Stimulated activated CD8-positive, alpha-beta memory T cell treated with anti-CD3 and anti-CD28 coated beads, Interleukin-2, amount 100 ng/mL, for 48 hours (primary cell): ENCODE data around the gene MACROD2.
"Not testable (repeated sequence)": the region's sequence is repeated elsewhere in the genome, so short reads cannot be mapped to it uniquely, and the experiment has no call there.

Source experiments
- DNase-seq, 2 donors: peaks; one replicate each; pipeline ENCODE4 v3.0.0-alpha.2; 2020; ENCODE audit warnings: low read depth in 2 of 2

The MACROD2 gene

DNA sequence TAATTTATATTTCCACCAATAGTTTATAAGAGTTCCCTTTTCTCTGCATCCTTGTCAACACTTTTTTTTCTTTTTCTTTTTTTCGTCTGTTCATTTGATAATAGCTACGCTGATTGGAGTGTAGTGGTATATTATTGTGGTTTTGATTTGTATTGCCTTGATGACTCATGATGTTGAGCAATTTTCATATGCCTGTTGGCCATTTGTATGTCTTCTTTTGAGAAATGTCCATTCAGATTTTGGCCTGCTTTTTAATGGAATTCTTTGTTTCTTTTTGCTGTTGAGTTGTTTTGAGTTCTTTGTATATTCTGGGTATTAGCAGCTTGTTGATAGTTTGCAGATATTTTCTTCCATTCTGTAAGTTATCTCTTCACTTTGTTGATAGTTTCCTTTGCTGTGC lies 1804.6 kb downstream of the MACROD2 start:
- DNase-seq: no peak

DNA sequence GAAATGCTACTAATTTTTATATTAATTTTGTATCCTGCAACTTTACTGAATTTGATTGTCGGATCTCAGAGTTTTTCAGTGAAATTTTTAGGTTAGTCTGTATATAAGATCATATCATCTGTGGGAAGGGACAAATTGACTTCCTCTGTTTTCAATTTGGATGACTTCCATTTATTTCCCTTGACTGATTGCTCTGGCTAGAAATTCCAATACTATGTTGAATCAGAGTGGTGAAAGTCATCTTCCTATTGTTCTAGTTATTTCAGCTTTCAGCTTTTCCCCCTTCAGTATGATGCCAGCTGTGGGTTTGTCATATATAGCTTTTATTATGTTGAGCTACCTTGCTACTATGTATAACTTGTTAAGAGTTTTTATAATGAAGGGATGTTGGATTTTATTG lies 1806.7 kb downstream of the MACROD2 start:
- DNase-seq: no peak

DNA sequence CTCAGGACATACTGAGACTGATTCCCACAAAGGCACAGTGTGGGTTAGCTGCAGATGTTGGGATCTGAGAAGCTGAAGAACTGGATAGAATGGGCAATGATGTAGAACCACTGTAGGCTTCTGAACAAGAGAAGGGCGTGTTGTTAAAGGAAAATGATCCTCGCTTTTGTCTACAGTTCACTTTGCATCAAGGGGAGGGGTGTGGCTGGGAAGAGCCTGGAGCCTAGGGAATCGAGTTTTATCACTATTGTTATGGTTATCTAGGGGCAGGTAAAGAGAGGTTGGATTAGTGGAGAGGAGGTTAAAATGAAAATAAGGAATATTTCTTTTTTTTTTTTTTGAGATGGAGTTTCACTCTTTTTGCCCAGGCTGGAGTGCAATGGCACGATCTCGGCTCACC lies 1809.8 kb downstream of the MACROD2 start:
- DNase-seq: no peak

DNA sequence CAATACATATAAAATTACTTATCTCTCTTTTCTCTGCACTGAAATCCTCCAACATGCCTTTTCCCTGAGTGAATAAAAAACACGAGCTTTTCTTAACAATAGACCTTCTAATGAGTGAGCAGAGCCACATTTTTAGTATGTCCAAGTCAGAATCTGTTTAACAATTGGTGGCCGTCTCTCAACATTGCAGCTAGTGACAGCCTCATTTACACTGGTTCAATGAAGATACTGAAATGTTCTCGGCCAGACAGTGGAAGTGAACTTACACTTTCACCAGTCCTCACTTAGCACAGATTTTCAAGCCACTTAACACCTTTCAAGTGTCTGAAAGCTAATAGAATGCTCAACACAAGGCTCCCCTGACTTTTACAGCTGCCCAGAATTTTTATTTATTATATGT lies 1810.8 kb downstream of the MACROD2 start:
- DNase-seq: no peak

DNA sequence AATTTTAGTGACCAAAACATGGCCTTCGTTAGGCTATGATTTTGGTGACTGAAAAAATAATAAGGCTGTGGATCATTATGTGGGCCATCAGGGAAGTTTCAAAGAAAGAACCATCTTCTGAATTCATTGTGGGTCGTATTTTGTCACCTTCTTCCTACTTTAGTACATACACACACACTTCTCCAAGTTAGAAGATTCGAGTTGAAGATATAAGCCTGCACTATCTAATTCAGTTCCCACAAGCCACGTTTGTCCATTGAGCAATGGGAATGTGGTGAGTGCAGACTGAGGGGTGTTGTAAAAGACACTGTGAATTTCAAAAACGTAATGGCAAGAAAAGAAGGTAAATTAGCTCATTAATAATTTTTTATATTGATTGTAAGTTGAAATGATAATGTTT lies 1812.0 kb downstream of the MACROD2 start:
- no peak for DNase-seq

DNA sequence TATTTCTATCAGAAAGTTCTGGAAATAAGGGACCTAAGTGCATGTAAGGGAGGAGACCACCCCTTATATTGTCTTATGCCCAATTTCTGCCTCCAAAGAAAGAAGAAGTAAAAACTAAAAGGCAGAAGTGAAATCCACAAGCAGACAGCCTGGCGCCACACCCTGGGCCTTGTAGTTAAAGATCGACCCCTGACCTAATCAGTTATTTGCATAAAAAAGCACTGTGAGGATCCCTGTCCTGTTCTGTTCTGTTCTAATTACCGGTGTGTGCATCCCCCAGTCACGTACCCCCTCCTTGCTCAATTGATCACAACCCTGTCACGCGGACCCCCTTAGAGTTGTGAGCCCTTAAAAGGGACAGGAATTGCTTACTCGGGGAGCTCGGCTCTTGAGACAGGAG lies 1812.5 kb downstream of the MACROD2 start:
- not testable (repeated sequence) for DNase-seq

DNA sequence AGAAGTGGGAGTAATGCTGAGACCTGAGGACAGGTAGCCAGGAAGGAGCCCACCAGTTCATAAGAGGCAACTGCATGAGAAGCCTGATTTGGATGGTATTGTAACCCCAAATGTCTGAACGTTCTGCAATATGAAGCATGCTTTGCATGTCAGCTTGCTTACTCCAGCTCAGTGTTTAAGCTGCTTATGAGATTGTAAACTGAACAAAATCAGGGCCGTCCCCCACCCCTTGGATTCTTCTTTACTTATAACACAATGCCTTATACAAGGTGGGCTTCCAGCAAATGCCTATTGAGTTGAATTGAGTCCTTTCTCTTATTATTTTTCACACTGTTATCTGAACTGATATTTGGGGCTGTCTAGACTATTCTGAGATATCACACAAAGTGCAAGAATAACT lies 1816.6 kb downstream of the MACROD2 start:
- DNase-seq: no peak

DNA sequence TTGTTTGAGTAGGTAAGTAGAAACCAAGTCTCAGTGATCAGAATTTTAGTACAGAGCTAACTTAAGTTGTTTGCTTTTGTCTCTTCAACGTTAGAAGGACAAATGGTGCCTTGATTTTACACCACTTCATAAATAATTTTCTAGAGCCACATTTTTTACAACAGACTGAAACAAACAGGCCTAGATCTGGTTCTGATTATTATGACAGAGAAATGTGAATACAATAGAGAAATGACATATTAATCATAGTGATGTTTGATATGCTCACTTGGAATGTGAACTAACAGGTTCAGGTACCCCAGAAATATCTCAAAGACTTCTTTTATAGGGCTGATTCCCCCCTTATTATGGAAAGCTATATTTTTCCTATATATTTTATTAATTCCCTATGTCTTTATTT lies 1817.4 kb downstream of the MACROD2 start:
- no peak for DNase-seq

DNA sequence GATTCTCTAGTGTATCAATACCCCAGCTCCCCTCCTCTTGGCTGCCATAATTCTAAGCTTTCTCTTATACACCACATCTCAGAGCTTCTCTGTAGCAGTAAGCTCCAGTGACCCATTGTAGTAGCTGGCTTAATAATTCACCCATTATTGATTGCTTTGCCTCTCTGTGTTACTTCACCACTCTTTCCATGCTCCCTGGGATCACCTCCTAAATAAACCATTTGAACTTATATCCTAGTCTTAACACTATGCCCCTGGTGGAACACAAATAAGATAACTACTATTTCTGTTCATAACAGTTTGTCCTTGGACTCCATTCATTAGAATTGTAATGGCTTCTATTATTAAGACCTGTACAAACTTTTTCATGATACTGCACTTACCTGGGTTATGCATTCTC lies 1819.0 kb downstream of the MACROD2 start:
- no peak for DNase-seq

DNA sequence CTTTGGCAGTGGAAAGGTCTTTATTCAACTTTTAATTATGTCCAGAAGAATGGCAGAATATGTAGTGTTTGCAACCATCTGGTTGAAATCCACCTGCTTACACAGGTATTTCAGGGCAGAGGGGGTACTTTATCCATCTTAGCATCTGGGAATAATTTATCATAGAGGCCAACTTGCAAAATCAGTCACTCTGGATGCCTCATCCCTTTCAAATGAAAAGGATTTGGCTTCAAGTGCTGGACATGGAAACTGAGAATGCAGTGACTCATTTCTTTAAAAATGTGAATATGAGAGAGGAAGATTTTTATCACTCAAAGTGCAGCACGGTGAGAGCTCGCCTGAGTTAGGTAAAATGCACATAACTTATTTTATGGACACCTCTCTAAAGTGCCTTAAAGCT lies 1819.6 kb downstream of the MACROD2 start:
- no peak for DNase-seq

DNA sequence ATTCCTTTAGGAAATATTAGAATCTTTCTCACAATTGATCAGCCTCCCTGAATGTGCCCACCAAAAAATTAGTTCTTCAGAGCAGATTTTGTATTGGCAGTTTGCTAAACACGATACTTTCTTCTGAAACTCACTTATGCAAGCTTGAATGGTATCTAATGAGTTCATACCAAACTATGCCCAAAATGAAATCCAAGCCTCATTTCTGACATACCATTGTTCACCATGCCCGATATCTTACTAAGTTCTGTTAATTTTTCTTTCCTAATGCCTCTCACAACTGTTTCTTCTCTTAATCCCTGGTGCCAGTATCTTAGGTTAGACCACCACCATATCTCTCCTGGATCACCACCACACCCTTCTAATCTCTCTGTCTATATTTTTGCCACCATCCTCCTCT lies 1822.0 kb downstream of the MACROD2 start:
- no peak for DNase-seq

DNA sequence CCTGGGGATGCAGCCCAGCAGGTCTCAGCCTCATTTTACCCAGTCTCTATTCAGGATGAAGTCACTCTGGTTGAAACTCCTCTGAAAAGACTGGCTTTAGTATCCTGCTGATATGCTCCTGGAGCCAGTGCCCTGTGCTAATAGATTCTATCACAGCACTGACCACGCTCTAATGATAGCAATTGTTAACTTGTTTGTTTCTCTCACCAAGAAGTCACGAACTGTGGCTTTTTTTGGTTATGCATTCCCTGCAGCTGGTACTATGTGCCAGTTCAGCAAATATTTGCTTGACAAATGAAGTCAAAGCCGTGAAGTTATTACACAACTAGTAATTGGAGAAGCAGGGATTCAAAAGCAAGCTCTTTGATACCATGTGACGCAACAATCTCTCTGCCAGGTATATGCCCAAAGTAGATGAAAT lies 1823.3 kb downstream of the MACROD2 start:
- DNase-seq: no peak

DNA sequence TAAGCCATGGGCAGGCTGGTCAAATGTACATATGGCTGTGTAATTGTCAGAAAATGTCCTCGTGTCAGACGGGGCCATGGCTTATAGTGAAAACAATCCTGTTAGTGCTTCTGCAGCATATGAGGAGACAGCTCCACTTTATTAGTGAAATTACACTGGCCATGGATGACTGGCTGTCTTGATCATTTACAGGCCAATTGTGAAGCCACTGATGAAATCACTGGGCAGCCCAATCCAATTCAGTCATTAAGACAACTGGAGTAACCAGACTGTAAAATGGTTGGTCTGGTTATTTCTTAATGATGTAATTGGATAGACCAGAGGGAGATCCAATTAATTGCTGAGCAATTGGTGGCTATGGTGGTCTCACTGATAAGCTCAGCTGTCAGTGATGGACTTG lies 1828.4 kb downstream of the MACROD2 start:
- DNase-seq: no peak

DNA sequence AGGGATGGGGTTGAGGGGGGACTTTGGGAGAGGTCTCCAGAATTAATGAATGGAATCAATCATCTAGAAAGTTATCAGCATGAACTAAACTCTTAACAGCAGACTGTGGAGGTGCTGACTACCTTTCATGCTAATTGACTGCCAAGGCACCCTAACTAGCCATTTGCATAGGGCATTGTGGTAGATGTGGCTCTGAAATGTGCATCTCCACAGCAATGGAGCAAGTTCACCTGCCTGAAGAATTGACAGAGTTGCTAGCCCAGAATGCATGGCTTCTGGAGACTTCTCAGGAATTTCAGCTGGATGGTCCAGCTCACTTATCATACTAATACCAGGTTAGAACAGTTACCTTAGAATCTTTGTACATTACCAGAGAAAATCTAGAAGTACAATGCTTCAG lies 1832.3 kb downstream of the MACROD2 start:
- DNase-seq: no peak

DNA sequence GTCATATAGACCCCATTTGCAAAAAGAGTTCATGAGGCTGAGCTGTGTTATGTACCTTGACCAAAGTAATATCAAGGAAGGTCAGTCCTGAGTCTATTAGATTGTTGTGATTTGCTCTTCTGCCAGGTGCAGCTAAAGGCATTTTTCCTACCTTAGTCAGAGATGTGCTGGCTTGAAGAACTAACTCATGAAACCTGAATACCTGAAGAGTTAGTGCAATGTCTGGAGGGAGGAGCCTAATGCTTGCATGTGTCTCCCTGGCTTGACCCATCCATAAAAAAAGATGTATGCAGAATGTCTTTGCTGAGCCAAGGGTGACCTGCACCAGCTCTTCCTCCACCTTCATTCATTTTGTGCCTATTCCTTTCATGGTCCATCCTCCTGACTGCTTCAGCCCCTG lies 1835.9 kb downstream of the MACROD2 start:
- no peak for DNase-seq

DNA sequence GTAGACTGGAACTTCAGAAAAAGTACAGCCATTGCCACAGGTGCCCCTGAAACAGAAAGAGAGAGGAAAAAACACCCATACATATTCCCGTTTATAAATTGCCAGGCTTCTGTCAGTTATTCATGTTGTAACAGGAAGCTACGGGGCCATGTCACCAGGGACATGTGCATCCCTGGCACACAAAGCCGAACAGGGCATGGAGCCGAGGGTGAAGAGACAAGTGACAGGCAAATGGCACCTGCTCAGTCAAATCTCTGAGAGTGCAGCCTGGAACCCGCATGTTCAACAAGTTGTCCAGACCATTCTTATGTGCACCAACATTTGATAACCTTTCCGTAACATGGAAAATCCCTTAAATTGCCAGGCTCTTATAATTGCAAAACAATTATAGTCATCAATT lies 1837.2 kb downstream of the MACROD2 start:
- no peak for DNase-seq

DNA sequence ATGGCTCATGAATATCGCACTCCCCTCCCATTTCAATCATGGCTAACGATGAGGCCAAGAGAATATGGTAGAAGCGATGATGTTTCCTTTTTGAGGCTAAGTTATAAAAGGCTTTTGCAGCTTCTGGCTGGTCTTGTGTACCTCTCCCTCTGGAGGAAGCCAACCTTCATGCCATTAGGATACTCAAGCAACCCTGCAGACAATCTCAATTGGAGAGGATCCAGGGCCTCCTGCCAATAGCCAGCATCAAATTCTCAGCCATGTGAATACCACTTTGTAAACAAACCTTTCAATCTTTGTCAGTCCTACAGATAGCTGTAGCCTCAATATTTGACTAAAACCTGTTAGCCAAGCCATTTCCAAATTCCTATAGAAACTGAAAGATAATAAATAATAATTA lies 1839.5 kb downstream of the MACROD2 start:
- no peak for DNase-seq

DNA sequence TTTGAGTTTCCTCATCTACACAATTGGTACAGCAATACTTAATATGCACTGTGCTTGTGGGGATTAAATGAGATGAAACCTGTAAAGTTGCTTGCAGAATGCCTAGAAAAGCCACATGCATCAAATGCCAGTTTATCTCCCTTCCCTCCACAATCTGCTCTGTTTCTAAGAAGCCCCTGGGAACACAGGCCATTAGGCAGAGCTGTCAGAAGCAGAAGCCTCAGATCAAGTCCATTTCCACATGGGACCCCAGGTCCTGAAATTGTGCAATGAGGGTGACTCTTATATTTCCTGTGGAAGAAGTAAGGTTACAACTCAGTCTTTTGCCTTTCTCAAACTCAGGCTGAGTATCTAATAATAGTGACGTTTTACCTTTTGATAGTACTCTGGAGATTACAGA lies 1840.5 kb downstream of the MACROD2 start:
- no peak for DNase-seq

DNA sequence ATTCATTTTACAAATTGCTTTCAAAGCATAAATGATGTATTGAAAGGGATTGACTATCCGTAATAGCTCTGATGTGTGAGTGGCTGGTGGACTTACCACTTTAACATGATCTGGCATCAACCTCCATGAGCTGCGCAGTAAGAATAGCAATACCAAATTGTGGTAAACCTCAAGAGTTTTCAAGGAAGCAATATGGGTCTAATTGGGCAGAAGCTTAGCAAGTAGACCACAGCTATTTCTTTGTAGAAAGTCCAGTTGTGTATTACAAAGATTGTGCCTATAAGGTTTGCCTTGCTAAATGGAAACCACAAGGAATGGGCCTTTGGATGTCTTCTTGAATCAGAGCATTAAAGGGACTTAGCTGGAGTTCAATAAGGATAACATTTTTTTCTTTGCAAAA lies 1841.3 kb downstream of the MACROD2 start:
- DNase-seq: no peak

DNA sequence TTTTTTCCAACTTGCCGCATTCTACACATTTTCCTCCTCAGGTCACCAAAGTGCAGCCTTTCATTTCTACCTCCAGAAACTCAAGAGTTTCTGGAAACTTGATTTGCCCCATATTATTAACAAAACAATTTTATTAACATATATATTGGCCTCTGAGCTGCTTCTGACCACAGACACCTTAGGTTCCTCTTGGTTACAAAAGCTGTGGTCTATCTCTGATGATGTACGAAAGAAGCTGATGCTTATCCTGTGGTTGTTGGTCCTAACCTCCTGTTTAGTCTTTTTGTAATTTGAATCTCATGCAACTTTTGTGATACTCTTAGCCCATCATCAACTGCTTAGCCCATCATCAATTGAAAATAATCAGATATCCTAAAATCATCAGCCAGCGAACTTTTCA lies 1842.2 kb downstream of the MACROD2 start:
- no peak for DNase-seq

DNA sequence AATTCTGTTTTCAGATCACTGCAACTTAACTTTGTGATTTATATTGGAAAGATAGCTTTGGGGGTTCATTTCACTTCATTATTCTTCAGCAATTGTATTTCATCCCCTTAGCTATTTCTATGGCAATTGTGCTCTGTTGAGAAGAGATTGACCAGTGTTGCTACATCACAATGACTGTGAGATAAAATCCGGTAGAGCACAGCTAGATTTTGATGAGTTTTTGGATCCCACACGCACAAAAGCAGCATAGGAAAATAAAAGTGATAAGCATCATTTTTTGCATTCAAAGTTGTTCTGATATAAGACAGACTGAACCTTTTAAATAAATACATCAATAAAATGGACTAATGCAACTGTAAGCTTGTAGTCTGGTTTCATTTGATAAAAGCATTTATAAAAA lies 1843.2 kb downstream of the MACROD2 start:
- DNase-seq: no peak

DNA sequence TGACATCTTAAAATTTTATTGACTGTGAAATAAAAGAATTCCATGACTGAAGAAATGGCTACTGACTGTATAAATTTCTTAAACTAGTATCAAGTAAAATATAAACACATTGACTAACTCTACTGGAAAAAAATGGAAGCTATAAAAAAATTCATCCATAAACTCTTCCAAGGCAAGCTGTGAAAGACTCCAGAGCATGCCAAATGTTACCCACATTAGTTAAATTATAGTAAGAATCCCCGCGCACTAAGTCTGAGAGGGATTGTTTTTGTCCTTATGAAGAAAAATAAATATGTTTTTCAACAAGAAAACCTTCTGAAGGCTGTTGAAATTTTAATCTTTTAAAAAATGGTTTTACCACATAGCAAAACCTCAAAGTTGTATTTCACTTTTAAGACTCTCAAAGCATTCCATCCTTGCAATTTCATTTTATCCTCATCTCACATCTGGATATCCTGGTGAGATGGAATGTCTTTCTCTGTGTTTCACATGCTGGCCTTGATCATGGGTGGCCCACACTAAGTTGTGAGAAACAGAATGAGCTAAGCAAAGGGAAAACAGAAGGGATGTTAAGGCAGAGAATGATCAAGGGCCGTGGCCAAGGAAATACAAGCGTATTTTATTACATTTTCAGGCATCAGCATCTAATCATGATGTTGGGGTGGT lies 1845.5 kb downstream of the MACROD2 start:
- no peak for DNase-seq

DNA sequence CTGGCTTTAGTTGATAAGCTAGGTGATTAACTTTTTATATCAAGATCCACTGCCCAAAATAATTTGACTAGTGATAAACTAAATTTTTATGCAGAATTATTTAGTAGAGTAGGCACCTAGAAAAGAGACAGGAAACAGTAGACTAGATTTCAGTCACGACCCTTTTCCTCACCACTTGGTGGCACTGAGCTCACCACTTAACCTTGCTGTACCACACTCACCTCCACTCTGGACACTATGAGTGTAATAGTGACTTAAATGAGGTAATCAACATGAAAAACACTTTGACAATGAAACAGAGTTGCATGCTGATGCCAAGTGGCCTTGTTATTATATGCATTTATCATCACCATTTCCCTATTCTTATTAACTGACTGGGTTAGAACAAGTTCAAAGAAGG lies 1847.6 kb downstream of the MACROD2 start:
- no peak for DNase-seq

DNA sequence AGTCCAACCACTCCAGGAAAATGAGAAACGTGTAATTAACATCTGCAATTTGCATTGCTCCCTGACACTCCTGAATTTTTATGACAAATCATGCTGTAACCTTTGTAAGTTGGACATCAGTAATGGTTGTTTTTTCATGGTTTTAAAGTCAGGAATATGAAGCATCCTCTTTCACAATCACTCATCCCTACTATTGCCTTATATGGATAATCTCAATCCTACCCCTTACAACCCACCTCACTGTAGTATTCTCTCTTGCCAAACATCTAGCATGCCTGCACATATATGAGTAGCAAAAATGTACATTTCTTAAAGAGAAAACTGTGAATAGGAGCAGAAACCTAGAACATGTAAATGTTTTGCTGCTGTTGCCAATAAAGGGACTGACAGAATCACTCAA lies 1848.5 kb downstream of the MACROD2 start:
- DNase-seq: no peak
